ENCODE measurements around the gene ABCF3.

DNA sequence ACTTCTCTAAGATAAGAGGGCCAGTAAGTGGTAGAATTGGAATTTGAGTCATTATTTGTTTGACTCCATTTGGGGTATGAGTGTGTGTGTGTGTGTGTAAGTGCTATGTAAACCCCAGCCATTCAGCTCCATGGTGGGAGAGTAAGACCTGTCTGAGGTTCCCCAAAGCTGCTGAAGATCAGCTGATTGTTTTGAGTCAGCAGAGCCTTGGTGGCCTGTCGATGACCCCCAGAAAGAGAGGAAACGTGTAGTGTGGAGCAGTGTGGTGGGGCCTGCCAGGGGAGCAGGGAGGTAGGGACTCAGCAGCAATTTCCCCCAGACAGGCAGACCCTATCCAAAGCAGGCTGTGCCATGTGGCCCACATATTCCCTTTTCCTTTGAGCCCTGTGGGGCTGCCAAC, 25.5 kb upstream of the ABCF3 start:
- TF ChIP-seq, protein P1, sequence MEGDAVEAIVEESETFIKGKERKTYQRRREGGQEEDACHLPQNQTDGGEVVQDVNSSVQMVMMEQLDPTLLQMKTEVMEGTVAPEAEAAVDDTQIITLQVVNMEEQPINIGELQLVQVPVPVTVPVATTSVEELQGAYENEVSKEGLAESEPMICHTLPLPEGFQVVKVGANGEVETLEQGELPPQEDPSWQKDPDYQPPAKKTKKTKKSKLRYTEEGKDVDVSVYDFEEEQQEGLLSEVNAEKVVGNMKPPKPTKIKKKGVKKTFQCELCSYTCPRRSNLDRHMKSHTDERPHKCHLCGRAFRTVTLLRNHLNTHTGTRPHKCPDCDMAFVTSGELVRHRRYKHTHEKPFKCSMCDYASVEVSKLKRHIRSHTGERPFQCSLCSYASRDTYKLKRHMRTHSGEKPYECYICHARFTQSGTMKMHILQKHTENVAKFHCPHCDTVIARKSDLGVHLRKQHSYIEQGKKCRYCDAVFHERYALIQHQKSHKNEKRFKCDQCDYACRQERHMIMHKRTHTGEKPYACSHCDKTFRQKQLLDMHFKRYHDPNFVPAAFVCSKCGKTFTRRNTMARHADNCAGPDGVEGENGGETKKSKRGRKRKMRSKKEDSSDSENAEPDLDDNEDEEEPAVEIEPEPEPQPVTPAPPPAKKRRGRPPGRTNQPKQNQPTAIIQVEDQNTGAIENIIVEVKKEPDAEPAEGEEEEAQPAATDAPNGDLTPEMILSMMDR (IDR thresholded peaks at IDR 0.05; ENCODE audit: insufficient read depth, low read length, poor library complexity, severe bottlenecking): no peak
- no peak for TF ChIP-seq EZH2phosphoT487 (conservative IDR thresholded peaks at IDR 0.05; ENCODE audit: low read length)
